OCI-LY7 (cell line): Measurements from ENCODE around the gene JPH3. TPM values are rescaled to one million over a fixed set of nuclear protein-coding genes. Genes with fewer than 3 reads are reported as not detected.

Experiments used
- BruUV-seq: library from RNA; stranded (reverse); fragments of 400-500 nt; replicated peaks from 2 replicates; lab custom pipeline; 2021; lab: Mats Ljungman, UMichigan
- CTCF ChIA-PET: fragments of 300-600 bp; sonication (Branson Sonifier 250); formaldehyde crosslinking; loops from one replicate; lab custom pipeline; 2022; ENCODE audit warnings: antibody characterized with exemption; ENCODE audit not compliant: unreplicated experiment; lab: Charles Lee
- POLR2A ChIA-PET: fragments of 300-600 bp; sonication (Branson Sonifier 250); formaldehyde crosslinking; loops from one replicate; lab custom pipeline; 2022; ENCODE audit warnings: antibody characterized with exemption; lab: Charles Lee
- DNase-seq: peaks from one replicate; pipeline ENCODE4 v3.0.0-alpha.2; 2015; ENCODE audit warnings: low spot score
- H2AFZ ChIP-seq: fragments of 200-600 bp; sonication (generic), shearing (Covaris generic); 2 replicates; pipeline ENCODE4 v1.6.1; 2014; ENCODE audit warnings: mild to moderate bottlenecking, antibody characterized with exemption, low read length, moderate library complexity
- H3K27ac ChIP-seq: fragments of 200-600 bp; sonication (generic); 2 replicates; pipeline ENCODE4 v1.5.1; 2014; ENCODE audit warnings: mixed run types, low read depth, mild to moderate bottlenecking, moderate library complexity, low read length, inconsistent platforms; ENCODE audit not compliant: poor library complexity, severe bottlenecking
- H3K36me3 ChIP-seq: fragments of 200-600 bp; sonication (generic); 2 replicates; pipeline ENCODE4 v1.6.1; 2014; ENCODE audit warnings: mild to moderate bottlenecking, antibody characterized with exemption, low read length, moderate library complexity, mixed read lengths; ENCODE audit not compliant: insufficient read depth
- H3K4me1 ChIP-seq: fragments of 200-600 bp; sonication (generic); 2 replicates; pipeline ENCODE4 v1.5.1; 2014; ENCODE audit warnings: mild to moderate bottlenecking, low read length; ENCODE audit not compliant: insufficient read depth, poor library complexity, severe bottlenecking
- H3K4me2 ChIP-seq: fragments of 200-600 bp; sonication (generic); 2 replicates; pipeline ENCODE4 v1.6.1; 2014; ENCODE audit warnings: mild to moderate bottlenecking, low read length
- H3K4me3 ChIP-seq: fragments of 200-600 bp; sonication (generic); 2 replicates; pipeline ENCODE4 v1.5.1; 2014; ENCODE audit warnings: mild to moderate bottlenecking, low read depth, low read length; ENCODE audit not compliant: poor library complexity, severe bottlenecking
- H3K79me2 ChIP-seq: fragments of 200-600 bp; sonication (generic); 2 replicates; pipeline ENCODE4 v1.6.1; 2016; ENCODE audit warnings: low read depth, mild to moderate bottlenecking, low read length, moderate library complexity, mixed read lengths; ENCODE audit not compliant: insufficient read depth
- H3K9me2 ChIP-seq: fragments of 200-600 bp; sonication (generic); 2 replicates; pipeline ENCODE4 v1.6.1; 2016; ENCODE audit warnings: mild to moderate bottlenecking, low read length, mixed read lengths; ENCODE audit not compliant: insufficient read depth
- H3K9me3 ChIP-seq: fragments of 200-600 bp; sonication (generic); 2 replicates; pipeline ENCODE4 v1.6.1; 2014; ENCODE audit warnings: mild to moderate bottlenecking, mixed run types, low read length, mixed read lengths
- H4K20me1 ChIP-seq: fragments of 200-600 bp; sonication (generic); 2 replicates; pipeline ENCODE4 v1.6.1; 2014; ENCODE audit warnings: mild to moderate bottlenecking, antibody characterized with exemption, low read length, moderate library complexity, mixed read lengths; ENCODE audit not compliant: insufficient read depth
- EZH2phosphoT487 ChIP-seq: fragments of 200-600 bp; sonication (generic); IDR thresholded peaks from 2 replicates; pipeline ENCODE4 v1.6.1; 2018; ENCODE audit warnings: low read depth, borderline replicate concordance, mild to moderate bottlenecking, mixed run types, antibody characterized with exemption, low read length, moderate library complexity, mixed read lengths
- intact Hi-C: fragments of 100-400 bp; cut with micrococcal nuclease; formaldehyde crosslinking; loops from one replicate; pipeline ENCODE4 v1.10.0; 2022; ENCODE audit not compliant: unreplicated experiment
- total RNA-seq, 2 experiments: library from RNA; depleted of rRNA in 1 of 2; stranded (reverse); fragments of >200 nt in 1 of 2; shearing (Covaris generic) in 1 of 2; gene quantifications; 2 replicates each; pipeline ENCODE4 v1.2.3, GENCODE V29; 2014 to 2022
- TF ChIP-seq, protein P1 (sequence below): fragments of 200-600 bp; sonication (generic); conservative IDR thresholded peaks from 2 replicates; pipeline ENCODE4 v1.5.1; 2014; ENCODE audit warnings: mild to moderate bottlenecking, antibody characterized with exemption, low read length, moderate library complexity, mixed read lengths

JPH3 gene
- total RNA-seq, 2 experiments from 2014 or later, result not detected

DNA sequence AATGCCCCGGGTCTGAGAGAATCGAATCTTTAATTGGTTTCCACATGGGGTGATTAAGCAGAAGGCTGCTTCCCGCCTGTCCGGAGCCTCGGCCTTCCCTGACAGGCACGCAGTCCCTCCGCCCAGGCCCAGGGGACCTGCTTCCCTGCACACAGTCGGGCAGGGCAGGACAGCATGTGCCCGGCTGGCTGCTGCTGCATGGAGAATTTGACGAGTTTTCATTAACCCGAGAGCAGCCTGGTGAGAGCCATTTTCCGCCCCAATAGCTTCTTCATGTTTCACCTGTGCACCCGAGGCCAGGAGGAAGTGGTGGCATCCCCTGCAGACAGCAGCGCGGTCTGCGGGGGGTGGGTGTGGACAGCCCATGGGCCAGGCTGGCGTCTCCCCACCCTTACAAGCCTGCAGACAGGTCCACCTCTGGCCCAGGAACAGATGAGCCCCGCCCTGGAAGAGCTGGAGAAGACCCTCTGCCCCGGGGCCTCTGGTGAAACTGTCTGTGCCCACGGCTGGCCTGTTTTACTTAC is 96.4 kb downstream of the JPH3 start:
- Histone ChIP-seq H2AFZ (no peak overlapping the region), H3K27ac (peak overlapping the region; percentile 99), H3K9me3 (no peaks in the 10 kb centered on the region), H4K20me1 (no peaks in the 10 kb centered on the region), H3K79me2 (no peaks in the 10 kb centered on the region), H3K36me3 (peaks cover 70% of the 10 kb centered on the region), H3K4me2 (peak overlapping the region; percentile 70), H3K4me3 (peak overlapping the region; percentile 40), H3K9me2 (no peaks in the 10 kb centered on the region), H3K4me1 (peaks cover 69% of the 10 kb centered on the region)
- intact Hi-C loops, result no loop called here
- TF ChIP-seq, protein P1, sequence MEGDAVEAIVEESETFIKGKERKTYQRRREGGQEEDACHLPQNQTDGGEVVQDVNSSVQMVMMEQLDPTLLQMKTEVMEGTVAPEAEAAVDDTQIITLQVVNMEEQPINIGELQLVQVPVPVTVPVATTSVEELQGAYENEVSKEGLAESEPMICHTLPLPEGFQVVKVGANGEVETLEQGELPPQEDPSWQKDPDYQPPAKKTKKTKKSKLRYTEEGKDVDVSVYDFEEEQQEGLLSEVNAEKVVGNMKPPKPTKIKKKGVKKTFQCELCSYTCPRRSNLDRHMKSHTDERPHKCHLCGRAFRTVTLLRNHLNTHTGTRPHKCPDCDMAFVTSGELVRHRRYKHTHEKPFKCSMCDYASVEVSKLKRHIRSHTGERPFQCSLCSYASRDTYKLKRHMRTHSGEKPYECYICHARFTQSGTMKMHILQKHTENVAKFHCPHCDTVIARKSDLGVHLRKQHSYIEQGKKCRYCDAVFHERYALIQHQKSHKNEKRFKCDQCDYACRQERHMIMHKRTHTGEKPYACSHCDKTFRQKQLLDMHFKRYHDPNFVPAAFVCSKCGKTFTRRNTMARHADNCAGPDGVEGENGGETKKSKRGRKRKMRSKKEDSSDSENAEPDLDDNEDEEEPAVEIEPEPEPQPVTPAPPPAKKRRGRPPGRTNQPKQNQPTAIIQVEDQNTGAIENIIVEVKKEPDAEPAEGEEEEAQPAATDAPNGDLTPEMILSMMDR, result no peak
- no peak for TF ChIP-seq EZH2phosphoT487
- ChIA-PET CTCF (interaction anchor here (1.0 to 1.8 kb wide), 2 partner anchors 26 to 27 kb away, joined by 3 to 6 read pairs; no protein-coding TSS in a partner anchor), POLR2A (interaction anchor here (0.6 to 1.6 kb wide), 7 partner anchors 14 to 381 kb away, joined by 3 to 6 read pairs (median 3); no protein-coding TSS in a partner anchor)
- BruUV-seq, result no TSS peak
- peak; percentile 84 for DNase-seq

DNA sequence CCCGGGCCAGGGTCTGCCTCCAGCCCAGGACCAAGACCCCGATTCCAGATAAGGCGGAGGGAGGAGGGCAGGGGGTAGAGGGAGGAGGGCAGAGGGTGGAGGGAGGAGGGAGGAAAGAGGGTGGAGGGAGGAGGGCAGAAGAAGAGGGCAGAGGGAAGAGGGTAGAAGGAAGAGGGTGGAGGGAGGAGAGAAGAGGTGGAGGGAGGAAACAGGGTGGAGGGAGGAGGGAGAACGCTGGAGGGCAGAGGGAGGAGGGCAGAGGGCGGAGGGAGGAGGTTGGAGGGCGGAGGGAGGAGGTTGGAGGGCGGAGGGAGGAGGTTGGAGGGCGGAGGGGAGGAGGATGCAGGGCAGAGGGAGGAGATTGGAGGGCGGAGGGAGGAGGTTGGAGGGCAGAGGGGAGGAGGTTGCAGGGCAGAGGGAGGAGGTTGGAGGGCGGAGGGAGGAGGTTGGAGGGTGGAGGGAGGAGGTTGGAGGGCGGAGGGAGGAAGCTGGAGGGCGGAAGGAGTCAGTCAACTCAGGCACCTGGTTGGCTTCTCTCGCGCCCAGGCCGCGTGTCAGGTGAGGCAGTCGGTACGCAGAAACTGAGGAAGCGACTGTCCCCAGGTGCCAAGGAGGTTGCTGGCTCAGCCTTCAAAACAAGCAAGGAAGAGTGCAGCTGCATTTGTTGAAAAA is 98.2 kb downstream of the JPH3 start:
- intact Hi-C loops, result loop anchor here (1.0 to 10.0 kb wide), 9 partner anchors 23 to 1267 kb away; partner anchors contain the start of gene MAP1LC3B

More for the DNA sequence above, 98.2 kb downstream of the JPH3 start:
- Histone ChIP-seq H4K20me1 (no peaks in the 10 kb centered on the region), H3K4me1 (peaks cover 73% of the 10 kb centered on the region), H3K4me3 (no peak overlapping the region), H3K27ac (peak overlapping the region; percentile 99), H3K9me2 (no peaks in the 10 kb centered on the region), H3K9me3 (no peaks in the 10 kb centered on the region), H3K36me3 (peaks cover 72% of the 10 kb centered on the region), H3K79me2 (peaks cover 3% of the 10 kb centered on the region; the same call in 1 of the 2 replicates), H3K4me2 (peak overlapping the region; percentile 70), H2AFZ (no peak overlapping the region)
- CTCF ChIA-PET, result interaction anchor here (0.6 to 2.9 kb wide), 3 partner anchors 13 to 164 kb away, joined by 3 to 10 read pairs (median 4); no protein-coding TSS in a partner anchor
- POLR2A ChIA-PET, result interaction anchor here (0.6 to 2.2 kb wide), 6 partner anchors 10 to 347 kb away, joined by 3 to 12 read pairs (median 6); no protein-coding TSS in a partner anchor
- TF ChIP-seq, protein P1, result no peak
- no peak for TF ChIP-seq EZH2phosphoT487
- DNase-seq, result no peak
- no TSS peak for BruUV-seq
